ENCODE results near the gene YWHAG.

DNA sequence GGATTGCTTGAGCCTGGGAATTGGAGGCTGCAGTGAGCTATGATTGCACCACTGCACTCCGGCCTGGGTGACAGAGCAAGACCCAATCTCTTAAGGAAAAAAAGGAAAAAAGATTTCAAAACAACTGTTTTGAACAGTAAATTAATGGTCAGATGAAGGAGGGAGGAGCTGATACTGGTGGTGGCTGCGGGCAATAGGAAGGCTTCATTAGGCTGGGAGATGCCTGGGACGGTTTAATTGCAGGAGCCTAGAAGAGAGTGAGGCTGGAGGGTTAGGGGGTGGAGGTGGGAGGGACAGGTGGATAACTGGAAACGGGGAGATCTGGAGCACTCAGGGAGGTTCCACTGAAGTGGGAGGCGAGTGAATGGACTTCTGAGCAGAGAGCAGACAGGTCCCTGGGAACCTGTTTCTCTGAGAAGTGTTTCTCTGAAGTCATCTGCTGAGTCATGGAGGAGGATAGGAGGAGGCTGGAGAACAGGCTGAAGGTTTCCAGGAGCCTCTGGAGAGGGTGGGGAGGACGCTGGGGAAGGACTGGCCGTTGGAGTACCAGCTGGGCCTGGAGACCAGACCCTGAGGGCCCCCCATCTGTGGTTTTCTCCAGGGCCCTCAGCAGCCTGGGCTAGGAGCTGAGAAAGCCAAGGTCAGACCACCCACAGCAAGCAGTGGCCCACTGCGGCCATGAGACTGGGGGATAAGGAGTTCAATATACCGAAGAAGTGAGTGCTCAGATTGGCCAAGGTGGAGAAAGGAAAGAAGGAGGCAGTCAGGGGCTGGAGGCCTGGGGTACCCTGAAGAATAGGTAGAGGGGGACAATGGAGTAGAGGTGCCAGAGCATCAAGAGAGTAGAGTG, 14.4 kb upstream of the YWHAG start:
- TF ChIP-seq YY1 (IDR thresholded peaks at IDR 0.05; ENCODE audit: insufficient read depth, insufficient read length) (no peak), ZNF274 (IDR thresholded peaks at IDR 0.05; ENCODE audit: low read depth, low read length) (no peak), SUZ12 (IDR thresholded peaks at IDR 0.05; ENCODE audit: extremely low read depth, insufficient read depth, insufficient read length) (no peak)
